Cortex of kidney (tissue), 1 donor: ENCODE results near the gene RAB3C.

Experiments
- DNase-seq: peaks from one replicate; lab custom pipeline; 2025; lab: John Stamatoyannopoulos, UW

RAB3C gene

DNA sequence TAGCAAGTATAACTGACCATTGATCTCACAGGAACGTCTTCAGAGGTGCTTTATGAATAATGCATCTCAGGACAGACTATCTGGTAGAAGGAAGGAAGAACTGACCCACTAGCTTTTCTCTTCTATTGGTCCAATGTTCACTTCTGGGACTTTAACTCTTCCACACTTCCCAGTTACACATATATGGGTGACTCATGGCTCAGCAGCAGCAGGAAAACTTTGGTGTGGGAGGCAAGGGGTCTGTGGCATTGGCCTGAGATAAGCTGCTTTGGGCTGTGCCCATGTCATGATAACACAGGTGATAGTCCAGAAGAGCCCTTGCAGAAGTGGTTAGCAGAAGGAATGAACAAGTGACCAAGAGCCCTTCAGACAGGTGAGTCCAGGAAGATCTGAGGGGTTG, 148.8 kb downstream of the RAB3C start:
- no peak for DNase-seq

DNA sequence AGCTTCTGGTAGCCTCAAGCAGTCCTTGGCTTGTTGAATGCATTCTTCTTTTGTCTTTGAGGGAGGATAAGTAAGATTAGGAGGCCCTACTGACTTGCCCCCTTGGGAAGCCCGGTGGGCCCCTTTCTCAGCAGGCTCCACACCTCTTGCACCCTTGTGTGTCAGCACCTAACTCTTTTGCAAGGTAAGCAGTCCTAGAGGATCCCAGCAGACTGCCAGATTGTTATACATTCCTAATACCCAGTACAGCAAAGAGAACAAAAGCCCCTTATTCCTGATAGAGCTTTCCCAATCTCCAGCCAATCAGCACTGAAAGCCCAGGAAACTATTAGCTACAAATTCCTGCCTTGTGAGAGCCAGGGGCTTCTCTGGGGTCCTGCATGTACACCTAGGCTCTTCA, 152.8 kb downstream of the RAB3C start:
- DNase-seq, result no peak

DNA sequence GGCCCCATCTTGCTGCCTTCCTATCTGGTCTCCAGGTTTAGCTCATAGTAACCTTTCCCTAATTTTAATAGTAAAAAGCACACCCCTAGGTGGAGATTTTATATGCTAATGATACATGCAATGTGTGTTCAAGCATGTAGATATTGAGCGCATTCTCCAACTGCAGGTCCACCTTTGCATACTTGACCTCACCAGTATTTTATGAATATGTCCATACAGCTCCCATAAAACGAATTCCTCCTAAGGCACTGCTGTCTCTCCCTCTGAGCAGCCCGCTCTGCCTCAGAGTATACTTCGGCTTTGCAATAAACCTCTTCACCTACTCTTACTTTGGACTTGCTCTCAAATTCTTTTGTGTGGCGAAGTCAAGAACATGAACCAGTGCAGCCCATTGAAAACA, 153.3 kb downstream of the RAB3C start:
- DNase-seq, result no peak

DNA sequence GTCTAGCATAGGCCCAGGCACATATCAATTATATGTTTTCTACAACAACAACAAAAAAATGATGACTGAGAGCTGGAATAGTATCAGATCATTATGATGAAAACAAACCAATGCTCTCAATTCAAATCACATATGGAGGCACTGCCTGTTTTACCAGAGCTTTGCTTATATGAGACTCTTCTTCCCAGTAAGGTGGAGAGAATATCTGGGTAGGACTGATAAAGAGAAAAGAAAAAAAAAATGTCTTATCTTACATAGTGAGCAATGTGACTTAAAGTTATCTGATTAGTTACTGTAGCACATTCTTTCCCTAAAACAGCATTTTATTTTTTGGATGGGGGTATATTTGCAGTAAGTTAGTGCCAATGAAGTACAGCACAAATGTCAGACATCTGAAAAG, 154.8 kb downstream of the RAB3C start:
- DNase-seq, result no peak

DNA sequence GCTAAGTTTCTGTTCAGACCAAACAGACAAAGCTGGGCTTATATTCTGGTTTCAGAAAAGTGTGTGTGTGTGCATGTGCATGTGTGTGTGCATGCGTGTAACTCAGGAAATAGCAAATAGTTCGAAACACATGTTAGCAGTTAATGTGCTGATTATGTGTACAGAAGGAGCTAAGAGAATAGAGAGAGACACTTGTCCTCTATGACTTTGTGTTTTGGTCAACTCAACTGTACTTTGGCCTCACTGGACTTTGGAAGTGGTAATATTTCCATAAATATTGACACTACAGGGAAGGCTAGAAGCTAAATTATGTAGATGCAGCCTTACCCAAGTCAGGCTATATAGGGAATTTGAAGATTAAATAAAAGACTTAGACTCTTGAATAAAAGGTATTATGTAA, 155.5 kb downstream of the RAB3C start:
- DNase-seq, result no peak

DNA sequence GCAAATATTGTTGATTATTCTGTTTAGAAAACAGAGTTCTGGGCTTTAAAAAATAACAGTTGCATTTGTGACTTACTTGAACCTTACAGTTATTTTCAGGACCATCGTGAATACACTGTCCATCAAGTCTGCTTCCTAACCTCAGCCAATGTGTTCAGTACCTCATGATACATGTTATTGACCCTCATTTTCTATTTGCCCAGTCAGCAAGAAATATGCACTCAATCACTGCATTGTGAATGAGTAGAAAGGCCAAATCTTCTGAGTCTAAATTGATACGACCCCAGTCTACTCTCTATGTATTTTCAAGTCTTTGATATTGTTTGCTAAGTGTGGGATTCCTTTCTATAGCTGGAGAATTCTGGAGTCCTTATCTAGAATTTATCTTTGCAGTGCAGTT, 156.2 kb downstream of the RAB3C start:
- DNase-seq, result no peak

DNA sequence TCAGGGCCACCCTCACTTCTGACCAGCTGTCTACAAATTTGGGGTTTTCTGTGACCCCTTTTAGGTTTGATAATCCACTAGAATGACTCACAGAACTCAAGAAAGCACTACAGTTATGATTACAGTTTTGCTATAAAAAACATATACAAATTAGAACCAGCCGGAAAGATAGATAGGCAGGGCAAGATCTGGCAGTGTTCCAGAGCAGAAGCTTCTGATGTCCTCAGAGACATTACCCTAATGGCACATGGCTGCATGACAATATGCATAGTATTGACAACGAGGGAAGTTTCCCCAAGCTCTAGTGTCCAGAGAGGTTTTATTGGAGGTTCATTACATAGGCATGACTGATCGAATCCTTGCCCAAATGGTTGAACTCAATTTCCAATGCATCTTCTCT, 158.1 kb downstream of the RAB3C start:
- DNase-seq, result no peak

DNA sequence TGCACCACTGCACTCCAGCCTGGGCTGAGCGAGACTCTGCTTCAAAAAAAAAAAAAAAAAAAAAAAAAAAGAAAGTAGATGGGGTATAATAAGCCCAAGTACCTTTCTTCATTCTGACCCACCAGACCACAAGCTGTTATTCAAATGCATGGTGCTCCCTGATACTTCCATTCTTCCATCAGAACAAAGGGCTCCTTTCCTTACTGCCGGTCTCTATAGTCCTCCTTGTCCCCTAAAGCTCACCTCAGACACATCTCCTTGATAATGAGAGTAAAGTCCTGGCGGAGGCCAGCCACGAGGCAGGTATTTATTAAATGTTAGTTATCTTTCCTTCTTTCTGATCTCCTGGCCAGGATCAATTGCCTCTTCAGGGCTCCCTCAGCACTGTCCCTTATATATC, 162.5 kb downstream of the RAB3C start:
- no peak for DNase-seq

DNA sequence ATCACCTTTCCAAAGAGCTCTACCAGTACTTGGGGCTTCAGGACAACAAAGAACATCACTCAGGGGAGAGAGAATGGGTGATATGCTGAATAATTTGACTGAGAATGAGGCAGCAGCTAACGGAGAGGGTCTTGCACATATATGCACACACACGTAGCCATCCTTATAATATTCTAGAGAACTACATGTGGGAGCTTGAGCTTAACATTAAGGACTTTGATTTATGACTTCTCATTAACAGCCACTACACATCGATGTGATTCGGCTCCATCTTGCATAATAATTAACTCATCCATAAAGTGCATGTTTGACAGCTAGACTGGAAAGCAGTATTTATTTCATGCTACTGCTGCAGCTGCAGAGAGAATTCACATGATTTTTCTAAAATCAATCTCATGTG, 163.4 kb downstream of the RAB3C start:
- DNase-seq, result no peak

DNA sequence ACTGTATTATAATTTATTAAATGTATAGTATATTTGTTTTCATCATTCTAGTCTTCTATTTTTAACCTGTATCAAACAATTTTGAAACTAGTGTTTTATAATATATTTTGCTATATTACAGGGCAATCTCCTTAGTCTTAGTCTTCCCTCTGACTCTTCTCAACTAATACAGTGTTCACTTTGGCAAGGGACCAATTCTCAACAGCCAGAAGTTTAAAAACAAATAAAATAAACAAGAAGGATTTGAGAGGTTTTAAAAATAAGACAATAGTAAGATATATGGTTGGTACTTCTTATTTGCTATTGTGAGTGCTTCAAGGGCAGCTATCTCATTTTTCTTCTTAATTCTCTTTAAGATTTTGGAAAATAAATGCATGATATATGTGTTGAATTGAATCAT, 167.2 kb downstream of the RAB3C start:
- DNase-seq, result no peak

DNA sequence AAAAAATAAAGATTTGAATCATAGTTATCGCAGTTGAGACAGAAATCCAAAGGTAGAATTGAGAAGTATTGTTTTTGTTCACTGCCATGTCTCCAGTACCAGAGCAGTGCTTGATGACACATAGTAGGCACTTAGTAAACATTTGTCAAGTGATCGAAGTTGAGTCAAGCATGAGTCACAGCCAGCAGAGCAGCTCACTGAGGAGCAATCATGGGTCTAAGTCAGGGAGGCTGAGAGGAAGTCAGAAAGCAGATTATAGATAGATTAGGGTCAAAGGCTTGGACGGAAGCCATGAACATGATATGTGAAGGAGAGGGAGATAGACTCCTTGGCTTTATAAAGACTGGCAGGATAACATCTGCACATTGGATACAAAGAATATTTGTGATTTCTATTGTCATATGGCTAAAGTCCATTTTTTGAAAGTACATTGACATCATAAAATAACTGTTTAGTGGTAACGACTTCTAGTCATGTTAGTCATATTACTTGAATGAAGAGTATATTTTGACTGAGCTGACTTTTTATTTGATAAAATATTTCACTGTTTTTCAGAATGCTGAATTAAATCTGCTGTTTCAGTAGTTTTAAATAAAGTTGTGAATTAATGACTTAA, 168.5 kb downstream of the RAB3C start:
- no peak for DNase-seq

DNA sequence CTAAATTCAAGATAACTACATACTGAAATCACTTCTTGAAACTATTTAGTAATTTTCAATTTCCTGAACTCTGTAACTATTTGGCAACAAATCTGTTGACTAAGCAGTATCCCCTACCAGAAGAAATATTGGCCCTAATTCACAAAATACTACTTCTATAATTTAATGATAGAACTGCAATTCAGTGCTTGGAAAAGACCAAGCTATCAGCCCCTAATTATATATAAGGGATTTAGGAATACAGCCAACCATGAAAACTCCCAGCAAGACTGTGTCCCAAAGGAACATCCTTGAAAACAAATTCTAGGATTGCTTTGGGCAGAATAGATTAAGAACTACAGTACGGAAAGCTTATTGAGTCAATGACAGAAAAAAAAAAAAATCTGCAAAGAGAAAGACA, 169.2 kb downstream of the RAB3C start:
- DNase-seq, result no peak

DNA sequence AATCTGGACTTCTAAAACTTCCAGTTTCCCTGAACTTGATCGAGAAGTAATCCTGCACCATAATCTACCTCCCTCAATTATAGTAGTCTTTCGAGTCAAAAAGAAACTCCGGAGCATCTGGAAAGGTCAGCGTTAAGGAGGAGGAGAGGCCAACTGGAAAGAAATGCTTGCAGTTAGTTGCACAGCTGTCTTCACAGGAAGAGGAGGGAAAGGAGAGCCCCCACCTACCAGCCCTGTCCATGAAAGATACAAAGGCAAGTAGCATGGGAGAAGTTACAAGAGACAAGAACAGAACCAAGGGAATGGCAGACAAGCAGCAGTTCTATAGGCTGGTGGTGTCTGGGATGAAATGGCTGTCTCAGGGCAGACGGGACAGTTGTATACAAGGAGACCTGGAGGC, 170.6 kb downstream of the RAB3C start:
- no peak for DNase-seq

DNA sequence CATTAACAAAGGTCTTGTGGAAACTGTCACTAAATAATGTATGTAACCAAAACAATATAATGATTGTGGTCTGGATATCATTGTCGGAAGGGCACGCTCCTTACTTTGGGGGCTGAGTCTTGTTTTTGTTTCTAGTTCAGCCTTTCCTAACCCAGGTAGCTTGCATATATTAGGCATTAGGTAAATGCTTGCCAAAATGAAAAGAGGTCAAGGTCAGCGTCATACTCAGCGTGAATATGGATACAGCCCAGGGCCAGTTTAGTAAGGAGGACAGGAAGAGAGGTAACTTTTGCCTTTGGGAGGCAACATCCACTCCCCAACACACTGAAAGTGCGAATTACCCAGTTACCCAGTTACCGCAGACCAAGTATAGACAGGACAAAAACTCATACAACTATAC, 171.4 kb downstream of the RAB3C start:
- no peak for DNase-seq

DNA sequence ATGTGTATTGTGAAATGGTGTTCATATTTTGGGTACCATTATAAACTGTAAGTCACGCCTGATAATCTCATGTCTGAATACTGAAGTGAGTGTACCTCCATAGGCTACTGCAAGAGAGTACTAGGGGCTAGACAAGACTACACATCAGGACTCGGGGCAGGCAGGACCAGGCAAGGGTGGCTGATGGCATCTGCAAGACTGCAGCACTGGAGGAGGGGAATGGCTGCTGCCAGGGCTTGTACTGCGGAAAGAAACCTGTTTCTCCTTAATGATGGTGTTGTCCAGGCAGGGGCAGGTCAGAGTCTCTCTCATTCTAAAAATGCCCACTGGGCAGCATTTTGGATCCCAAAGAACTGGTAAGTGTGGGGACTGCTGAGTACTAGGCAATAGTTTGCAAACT, 172.5 kb downstream of the RAB3C start:
- DNase-seq, result no peak

DNA sequence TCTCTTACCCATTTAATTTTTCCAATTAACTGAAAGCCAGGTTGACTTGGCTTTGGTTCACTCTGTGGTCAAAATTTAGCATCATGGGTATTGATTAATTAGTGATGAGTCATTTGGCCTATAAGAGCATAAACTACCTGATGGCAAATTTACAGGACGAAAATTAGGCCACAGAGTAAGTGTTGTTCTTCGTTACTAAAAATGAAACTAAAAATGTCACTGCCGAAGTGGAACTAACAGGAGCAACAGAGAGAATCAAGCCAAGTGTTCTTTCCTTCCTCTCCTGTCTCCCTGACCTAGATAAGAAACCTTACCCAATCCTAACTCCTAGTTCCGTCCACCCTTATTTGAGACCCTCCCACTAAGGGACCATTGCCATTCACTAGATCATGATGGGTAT, 176.9 kb downstream of the RAB3C start:
- no peak for DNase-seq

DNA sequence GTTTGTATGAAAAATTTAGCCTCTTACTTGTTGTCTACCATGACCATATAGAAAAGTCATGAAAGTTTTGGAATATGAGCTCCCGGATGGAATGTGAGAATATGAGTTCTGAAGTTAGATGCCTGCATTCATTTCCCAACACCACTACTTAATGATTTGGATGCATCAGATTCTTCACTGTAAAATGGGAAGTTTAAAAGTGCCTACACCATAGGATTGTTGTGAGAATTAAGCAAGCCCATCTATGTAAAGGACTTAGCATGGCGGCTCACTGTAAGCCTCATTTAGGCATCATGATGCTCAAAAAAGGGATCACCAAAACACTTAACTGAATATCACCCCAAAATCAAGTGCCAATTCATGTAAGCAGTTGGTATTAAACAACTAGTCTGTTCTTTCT, 177.3 kb downstream of the RAB3C start:
- DNase-seq, result no peak

DNA sequence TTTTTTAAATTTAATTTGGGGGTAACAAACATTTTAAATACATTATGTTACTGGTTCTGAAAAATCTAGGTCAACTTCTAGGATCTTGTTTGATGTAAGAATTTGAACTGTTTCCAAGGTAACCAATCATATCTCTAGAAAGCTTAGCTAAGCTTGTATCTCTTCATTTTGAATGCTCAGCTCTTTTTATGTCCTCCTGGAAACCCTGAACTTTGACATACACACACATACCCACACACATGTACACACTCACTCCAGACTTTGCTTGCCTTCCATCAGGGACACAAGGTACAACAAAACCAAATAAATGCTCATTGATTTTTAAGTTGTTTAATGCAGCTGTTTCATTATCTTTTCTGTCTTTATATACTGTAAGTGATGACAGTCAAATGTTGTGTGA, 178.5 kb downstream of the RAB3C start:
- no peak for DNase-seq

DNA sequence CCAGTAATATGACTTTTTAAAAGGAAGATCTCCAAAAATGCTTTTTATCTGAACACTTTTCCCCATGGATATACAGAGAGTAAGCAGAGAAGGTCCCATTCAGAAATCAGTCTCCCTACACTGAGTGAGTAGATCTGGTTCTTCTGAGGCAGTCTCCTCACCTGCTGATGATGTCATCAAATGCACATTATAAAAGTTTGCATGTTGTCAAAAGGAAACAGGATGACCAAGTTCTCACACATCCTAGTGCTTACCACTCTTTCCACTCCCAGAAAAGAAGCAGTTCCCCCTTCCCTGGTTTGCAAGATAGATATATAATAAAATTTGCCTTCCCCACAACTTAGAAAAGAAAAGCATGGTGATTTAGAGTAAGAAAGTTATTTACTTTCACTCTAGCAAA, 180.5 kb downstream of the RAB3C start:
- no peak for DNase-seq

DNA sequence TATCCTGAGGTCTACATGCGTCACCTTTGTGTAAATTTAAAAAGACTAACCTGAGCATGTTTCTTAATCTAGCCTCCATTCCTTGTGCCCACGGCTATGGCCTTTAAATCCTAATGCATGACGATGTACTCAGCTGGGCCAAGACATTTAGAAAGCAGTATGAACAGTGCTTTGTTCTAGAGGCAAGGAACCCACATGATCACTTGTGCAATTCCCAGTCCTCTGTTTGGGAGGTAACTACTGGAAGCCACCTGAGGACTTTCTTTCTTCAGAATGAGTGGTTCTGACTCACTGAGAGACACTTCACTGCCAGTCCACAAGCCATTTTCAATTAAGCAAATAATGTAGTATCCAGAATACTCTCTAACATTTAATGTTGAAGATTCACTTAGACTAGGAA, 181.3 kb downstream of the RAB3C start:
- no peak for DNase-seq

DNA sequence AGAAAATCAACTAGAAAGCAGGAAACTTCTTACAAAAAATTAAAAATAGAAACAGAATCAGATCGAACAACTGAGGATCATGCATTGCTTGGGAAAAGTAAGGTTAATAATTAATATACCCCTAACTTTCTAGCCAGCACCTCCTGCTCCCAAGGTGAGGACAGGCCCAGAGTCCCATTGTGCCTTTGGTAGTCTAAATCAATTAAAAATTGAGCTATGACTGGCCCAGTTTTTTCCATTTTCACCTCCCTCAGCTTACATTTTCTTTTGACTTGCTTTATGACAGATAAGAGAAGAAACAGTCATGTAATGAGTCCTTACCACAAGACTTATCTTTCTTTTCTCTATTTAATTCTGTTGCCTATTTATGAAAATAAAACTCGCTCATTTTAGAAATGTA, 182.2 kb downstream of the RAB3C start:
- no peak for DNase-seq

DNA sequence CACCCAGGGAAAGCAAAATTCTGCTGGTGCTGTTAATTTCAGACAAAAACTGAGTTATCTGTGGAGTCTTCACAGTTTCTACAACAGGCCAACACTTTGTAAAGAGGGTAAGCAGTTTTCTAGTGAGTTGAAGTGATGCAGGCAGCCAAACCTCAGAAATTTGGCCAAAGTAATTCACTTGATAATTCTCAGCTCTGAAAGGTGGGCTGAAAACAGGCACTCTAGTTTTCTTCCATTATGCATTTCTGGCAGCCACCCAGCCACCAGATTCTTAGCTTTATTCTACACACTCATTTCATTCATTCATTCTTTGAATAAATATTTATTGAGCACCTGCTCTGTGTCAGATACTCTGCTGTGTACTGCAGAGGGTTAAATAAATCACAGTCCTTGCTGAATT, 184.2 kb downstream of the RAB3C start:
- no peak for DNase-seq

DNA sequence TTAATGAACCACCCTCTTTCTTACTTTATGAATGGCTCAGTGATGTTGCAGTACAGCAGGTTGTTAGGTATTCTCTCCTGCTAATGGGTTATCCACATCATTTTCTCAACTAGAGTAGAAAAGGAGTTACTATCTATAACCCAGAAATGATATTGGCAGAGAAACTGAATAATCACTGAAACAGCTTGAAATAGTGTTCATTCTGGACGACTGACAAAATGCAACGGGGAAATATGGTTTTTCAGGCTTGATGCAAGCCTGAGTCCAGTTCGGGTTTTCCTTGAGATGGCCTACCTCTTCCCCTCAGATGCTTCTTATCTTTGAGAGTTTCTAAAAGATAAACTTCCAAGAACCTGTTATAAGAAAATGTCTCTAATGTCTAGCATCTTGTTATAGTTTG, 187.3 kb downstream of the RAB3C start:
- no peak for DNase-seq

DNA sequence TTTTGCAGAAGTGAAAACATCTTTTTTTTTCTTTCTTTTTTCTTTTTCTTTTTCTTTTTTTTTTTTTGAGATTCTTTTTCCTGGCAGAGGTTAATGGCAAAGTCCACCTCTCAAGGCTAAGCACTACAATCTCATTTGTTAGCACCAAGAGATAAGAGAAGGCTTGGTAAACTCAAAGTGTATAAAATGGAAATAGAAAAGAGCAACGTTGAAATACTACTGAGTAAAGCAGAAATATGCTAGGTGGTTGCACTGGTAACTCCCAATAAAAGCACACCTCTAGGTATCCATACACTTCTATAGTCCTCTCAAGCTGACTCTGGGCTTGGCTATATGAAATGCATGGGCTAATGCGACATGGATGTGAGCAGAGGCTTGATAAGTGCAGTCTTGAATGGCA, 188.9 kb downstream of the RAB3C start:
- no peak for DNase-seq
